DND-41 (cell line): ENCODE measurements around the gene TBC1D22A.

ENCODE experiments used
- ATAC-seq: fragments of 200-7000 bp; cut with Tn5 transposase; 3 replicates; pipeline ENCODE4 v1.9.1; 2021; ENCODE audit warnings: low read depth; ENCODE audit not compliant: insufficient read depth
- DNase-seq: peaks from one replicate; pipeline ENCODE4 v3.0.0-alpha.2; 2020
- H2AFZ ChIP-seq: 2 replicates; pipeline ENCODE4 v1.6.0; 2012; ENCODE audit warnings: low read depth, low read length
- H3K27ac ChIP-seq: 2 replicates; pipeline ENCODE4 v1.5.1; 2012; ENCODE audit warnings: low read length, inconsistent platforms
- H3K27me3 ChIP-seq: fragments of 200-600 bp; sonication (generic); 2 replicates; pipeline ENCODE4 v1.6.0; 2012; ENCODE audit warnings: low read length, mild to moderate bottlenecking, inconsistent platforms; ENCODE audit not compliant: insufficient read depth, poor library complexity
- H3K36me3 ChIP-seq: 2 replicates; pipeline ENCODE4 v1.5.1; 2012; ENCODE audit warnings: low read length, inconsistent platforms; ENCODE audit not compliant: insufficient read depth
- H3K4me1 ChIP-seq: 2 replicates; pipeline ENCODE4 v1.5.1; 2012; ENCODE audit warnings: mild to moderate bottlenecking, low read length; ENCODE audit not compliant: insufficient read depth
- H3K4me2 ChIP-seq: 2 replicates; pipeline ENCODE4 v1.6.0; 2012; ENCODE audit warnings: mild to moderate bottlenecking, moderate library complexity, low read length, inconsistent platforms; ENCODE audit not compliant: insufficient read depth
- H3K4me3 ChIP-seq, 2 experiments: fragments of 200-600 bp in 1 of 2; shearing (Covaris generic) in 1 of 2; 2 replicates each; pipeline ENCODE4 v1.5.1; 2012 to 2016; ENCODE audit warnings: inconsistent platforms in 2 of 2, low read length in 2 of 2, mild to moderate bottlenecking in 2 of 2, low read depth in 1 of 2, moderate library complexity in 1 of 2
- H3K79me2 ChIP-seq: 2 replicates; pipeline ENCODE4 v1.6.0; 2012; ENCODE audit warnings: low read length, inconsistent platforms; ENCODE audit not compliant: insufficient read depth
- H3K9ac ChIP-seq: 2 replicates; pipeline ENCODE4 v1.6.0; 2012; ENCODE audit warnings: low read depth, mild to moderate bottlenecking, inconsistent platforms, low read length, moderate library complexity
- H3K9me3 ChIP-seq: 2 replicates; pipeline ENCODE4 v1.5.1; 2012; ENCODE audit warnings: low read length, moderate library complexity, mild to moderate bottlenecking, inconsistent platforms; ENCODE audit not compliant: insufficient read depth, severe bottlenecking
- H4K20me1 ChIP-seq: 2 replicates; pipeline ENCODE4 v1.6.0; 2012; ENCODE audit warnings: low read length; ENCODE audit not compliant: insufficient read depth
- CTCF ChIP-seq: IDR thresholded peaks from 2 replicates; pipeline ENCODE4 v1.5.1; 2012; ENCODE audit warnings: borderline replicate concordance, low read length, moderate library complexity, mild to moderate bottlenecking; ENCODE audit not compliant: poor library complexity, severe bottlenecking; ENCODE audit errors: extremely low read depth
- EZH2 ChIP-seq: IDR thresholded peaks from 3 replicates; pipeline ENCODE4 v1.6.1; 2012; ENCODE audit warnings: borderline replicate concordance, low read depth, mild to moderate bottlenecking, moderate library complexity, low read length, inconsistent platforms; ENCODE audit not compliant: severe bottlenecking

Gene TBC1D22A

GRCh38 chr22:46775850-46776826, 13.7 kb downstream of the TBC1D22A start:
- H3K9ac ChIP-seq = no peak overlapping the region
- H3K27me3 ChIP-seq = no peaks in the 10 kb centered on the region
- no peak for ATAC-seq
- no peak for DNase-seq
- peaks cover 13% of the 10 kb centered on the region for H3K4me1 ChIP-seq
- peaks cover 56% of the 10 kb centered on the region for H4K20me1 ChIP-seq
- H3K9me3 ChIP-seq = no peaks in the 10 kb centered on the region
- no peak for TF ChIP-seq EZH2
- no peak for TF ChIP-seq CTCF
- H3K4me2 ChIP-seq = no peak overlapping the region
- H3K4me3 ChIP-seq = no peak overlapping the region
- peaks cover 93% of the 10 kb centered on the region for H3K79me2 ChIP-seq
- no peak overlapping the region for H3K27ac ChIP-seq
- no peak overlapping the region for H2AFZ ChIP-seq
- H3K36me3 ChIP-seq = peaks cover 14% of the 10 kb centered on the region

- H2AFZ ChIP-seq = no peak overlapping the region
- no peaks in the 10 kb centered on the region for H3K27me3 ChIP-seq
- H3K79me2 ChIP-seq = peaks cover 93% of the 10 kb centered on the region
- peaks cover 63% of the 10 kb centered on the region for H4K20me1 ChIP-seq
- peaks cover 13% of the 10 kb centered on the region for H3K4me1 ChIP-seq
- no peak for DNase-seq
- no peak overlapping the region for H3K4me3 ChIP-seq
- no peaks in the 10 kb centered on the region for H3K9me3 ChIP-seq
- TF ChIP-seq CTCF (no peak), EZH2 (no peak)
- no peak for ATAC-seq
- H3K9ac ChIP-seq = no peak overlapping the region
- no peak overlapping the region for H3K27ac ChIP-seq
- H3K36me3 ChIP-seq = peaks cover 14% of the 10 kb centered on the region
- no peak overlapping the region for H3K4me2 ChIP-seq
These were observed 14.6 kb downstream of the TBC1D22A start for GRCh38 chr22:46776876-46777608.

- peaks cover 15% of the 10 kb centered on the region for H3K36me3 ChIP-seq
- DNase-seq (no peak), ATAC-seq (no peak)
- H3K4me1 ChIP-seq = peaks cover 13% of the 10 kb centered on the region
- H3K4me3 ChIP-seq = no peak overlapping the region
- H3K79me2 ChIP-seq = peaks cover 97% of the 10 kb centered on the region
- H3K9ac ChIP-seq = no peak overlapping the region
- H3K27ac ChIP-seq = no peak overlapping the region
- no peaks in the 10 kb centered on the region for H3K27me3 ChIP-seq
- H3K4me2 ChIP-seq = no peak overlapping the region
- H2AFZ ChIP-seq = no peak overlapping the region
- peaks cover 67% of the 10 kb centered on the region for H4K20me1 ChIP-seq
- TF ChIP-seq EZH2 (no peak), CTCF (no peak)
- H3K9me3 ChIP-seq = no peaks in the 10 kb centered on the region
These were observed 15.1 kb downstream of the TBC1D22A start for GRCh38 chr22:46777609-46777970.
